Ishikawa (cell line): ENCODE data around the gene CADPS.

Experiments
- CEBPB ChIP-seq: IDR thresholded peaks from 2 replicates; pipeline ENCODE4 v1.6.1; 2012
- CREB1 ChIP-seq: IDR thresholded peaks from 2 replicates; pipeline ENCODE4 v1.6.1; 2012; ENCODE audit warnings: low read depth
- EP300 ChIP-seq: IDR thresholded peaks from 2 replicates; pipeline ENCODE4 v1.6.1; 2012; ENCODE audit warnings: borderline replicate concordance
- FOXM1 ChIP-seq: IDR thresholded peaks from 2 replicates; pipeline ENCODE4 v1.6.1; 2012; ENCODE audit warnings: low read depth, borderline replicate concordance
- MAX ChIP-seq: IDR thresholded peaks from 2 replicates; pipeline ENCODE4 v1.6.1; 2012
- NFIC ChIP-seq: IDR thresholded peaks from 2 replicates; pipeline ENCODE4 v1.6.1; 2012
- RAD21 ChIP-seq: IDR thresholded peaks from 2 replicates; pipeline ENCODE4 v1.6.1; 2012; ENCODE audit warnings: low read depth
- REST ChIP-seq: IDR thresholded peaks from 2 replicates; pipeline ENCODE4 v1.6.1; 2012; ENCODE audit warnings: low read depth, mild to moderate bottlenecking
- TAF1 ChIP-seq: IDR thresholded peaks from 2 replicates; pipeline ENCODE4 v1.6.1; 2012; ENCODE audit warnings: low read depth, mild to moderate bottlenecking
- TCF12 ChIP-seq: IDR thresholded peaks from 2 replicates; pipeline ENCODE4 v1.6.1; 2012; ENCODE audit warnings: low read depth
- TEAD4 ChIP-seq: IDR thresholded peaks from 2 replicates; pipeline ENCODE4 v1.6.1; 2012
- USF1 ChIP-seq: IDR thresholded peaks from 2 replicates; pipeline ENCODE4 v1.6.1; 2012
- YY1 ChIP-seq: IDR thresholded peaks from 2 replicates; pipeline ENCODE4 v1.6.1; 2012; ENCODE audit warnings: low read depth

- TF ChIP-seq MAX (no peak), EP300 (no peak), FOXM1 (no peak), YY1 (no peak), REST (no peak), TCF12 (no peak), CEBPB (no peak), TAF1 (no peak), NFIC (no peak), CREB1 (no peak), RAD21 (no peak), TEAD4 (no peak), USF1 (no peak)
Measured at GRCh38 chr3:62611541-62612240, 263.5 kb downstream of the CADPS start.
